B cell (primary cell): ENCODE measurements around the gene STK35. TPM values are rescaled to one million over a fixed set of nuclear protein-coding genes. Genes with fewer than 3 reads are reported as not detected.

ENCODE experiments used
- ATAC-seq: fragments of 200-7000 bp; cut with Tn5 transposase; one replicate; pipeline ENCODE4 v1.10.0; 2021; ENCODE audit warnings: low read depth, mild to moderate bottlenecking, moderate number of reproducible peaks, moderate library complexity
- CTCF ChIA-PET: fragments of 350-600 bp; sonication (Branson Sonifier 250); formaldehyde crosslinking; loops from one replicate; lab custom pipeline; 2021; ENCODE audit warnings: antibody characterized with exemption, inconsistent platforms; lab: Charles Lee
- POLR2A ChIA-PET: fragments of 350-600 bp; sonication (Branson Sonifier 250); formaldehyde crosslinking; loops from one replicate; lab custom pipeline; 2021; ENCODE audit warnings: antibody characterized with exemption; lab: Charles Lee
- DNase-seq: peaks from one replicate; pipeline ENCODE4 v3.0.0; 2013
- H2AFZ ChIP-seq: 2 replicates; pipeline ENCODE4 v1.6.1; 2012; ENCODE audit warnings: mild to moderate bottlenecking, low read depth, low read length; ENCODE audit not compliant: insufficient read depth, poor library complexity, severe bottlenecking
- H3K27ac ChIP-seq, 2 donors: 1 replicate in 1 of 2; 2 replicates in 1 of 2; pipeline ENCODE4 v1.5.1; 2012 to 2013; ENCODE audit warnings: low read length in 2 of 2, mild to moderate bottlenecking in 2 of 2, moderate library complexity in 1 of 2
- H3K27me3 ChIP-seq, 4 experiments: fragments of 200-600 bp in 1 of 4; sonication (generic) in 1 of 4; replicated peaks in 1 of 4; 1 replicate in 2 of 4; 2 replicates in 2 of 4; pipeline versions ENCODE4 v1.6.1 to v1.7.0; 2013 to 2016; ENCODE audit warnings: low read length in 3 of 4, mild to moderate bottlenecking in 2 of 4, mixed read lengths in 1 of 4, moderate library complexity in 1 of 4; ENCODE audit not compliant: insufficient read depth in 4 of 4, control insufficient read depth in 3 of 4; ENCODE audit errors: control extremely low read depth in 1 of 4
- H3K36me3 ChIP-seq, 2 experiments: replicated peaks in 1 of 2; 1 replicate in 1 of 2; 2 replicates in 1 of 2; pipeline versions ENCODE4 v1.6.1 to v1.7.1; 2013; ENCODE audit warnings: low read length in 1 of 2; ENCODE audit not compliant: insufficient read depth in 2 of 2, control insufficient read depth in 1 of 2; ENCODE audit errors: control extremely low read depth in 1 of 2, extremely low read depth in 1 of 2
- H3K4me1 ChIP-seq, 2 donors: fragments of 200-600 bp in 1 of 2; sonication (generic) in 1 of 2; 1 replicate in 1 of 2; 2 replicates in 1 of 2; pipeline versions ENCODE4 v1.5.1 to v1.6.1; 2013 to 2017; ENCODE audit warnings: low read length in 2 of 2; ENCODE audit not compliant: control insufficient read depth in 2 of 2, insufficient read depth in 2 of 2
- H3K4me2 ChIP-seq: replicated peaks from 2 replicates; pipeline ENCODE3; 2012; ENCODE audit warnings: mild to moderate bottlenecking, low read depth, low read length; ENCODE audit not compliant: poor library complexity, severe bottlenecking
- H3K4me3 ChIP-seq, 5 experiments: fragments of 200-600 bp in 1 of 5; sonication (generic) in 1 of 5; 1 replicate in 3 of 5; 2 replicates in 2 of 5; pipeline versions ENCODE4 v1.5.1 to v1.7.0; 2011 to 2016; ENCODE audit warnings: low read length in 4 of 5, mild to moderate bottlenecking in 4 of 5, low read depth in 2 of 5, control low read depth in 1 of 5, moderate library complexity in 1 of 5; ENCODE audit not compliant: insufficient read depth in 1 of 5; ENCODE audit errors: control extremely low read depth in 1 of 5, extremely low read depth in 1 of 5
- H3K79me2 ChIP-seq: fragments of 200-600 bp; sonication (generic); one replicate; pipeline ENCODE4 v1.6.0; 2016; ENCODE audit warnings: low read length; ENCODE audit not compliant: control insufficient read depth, insufficient read depth
- H3K9ac ChIP-seq: fragments of 200-600 bp; sonication (generic); 2 replicates; pipeline ENCODE4 v1.6.1; 2017; ENCODE audit warnings: mild to moderate bottlenecking, low read length, moderate library complexity
- H3K9me3 ChIP-seq, 3 donors: one replicate each; pipeline versions ENCODE4 v1.6.1 to v1.7.1; 2013; ENCODE audit warnings: low read length in 2 of 3; ENCODE audit not compliant: control insufficient read depth in 2 of 3, insufficient read depth in 1 of 3; ENCODE audit errors: control extremely low read depth in 1 of 3
- H4K20me1 ChIP-seq: 2 replicates; pipeline ENCODE4 v1.6.0; 2012; ENCODE audit warnings: mild to moderate bottlenecking, low read length; ENCODE audit not compliant: insufficient read depth, control insufficient read depth, poor library complexity, severe bottlenecking
- H3K27ac Mint-ChIP-seq: one replicate; pipeline ENCODE4 v1.8.0; 2021; ENCODE audit warnings: mixed read lengths
- H3K27me3 Mint-ChIP-seq: one replicate; pipeline ENCODE4 v1.8.0; 2021; ENCODE audit warnings: mixed read lengths
- H3K4me1 Mint-ChIP-seq: one replicate; pipeline ENCODE4 v1.8.0; 2021; ENCODE audit warnings: mixed read lengths
- H3K4me3 Mint-ChIP-seq: one replicate; pipeline ENCODE4 v1.8.0; 2021; ENCODE audit warnings: mixed read lengths
- H3K9me3 Mint-ChIP-seq: one replicate; pipeline ENCODE4 v1.8.0; 2022; ENCODE audit warnings: mixed read lengths; ENCODE audit not compliant: insufficient read depth
- EZH2 ChIP-seq: IDR thresholded peaks from 2 replicates; pipeline ENCODE4 v1.6.1; 2012; ENCODE audit warnings: borderline replicate concordance, low read depth, mild to moderate bottlenecking, moderate library complexity, low read length; ENCODE audit not compliant: insufficient read depth, poor library complexity, severe bottlenecking
- WGBS: methylation state at CpG from one replicate; pipeline ENCODE4 v1.1.5; 2013; ENCODE audit warnings: missing lambda C conversion rate; ENCODE audit not compliant: insufficient coverage; 5-methylcytosine and 5-hydroxymethylcytosine counted together
- intact Hi-C: fragments of 100-400 bp; cut with micrococcal nuclease; formaldehyde crosslinking; loops from one replicate; pipeline ENCODE4 v1.10.0; 2022
- polyA plus RNA-seq: library from polyadenylated mRNA; depleted of rRNA; stranded (reverse); fragments of >200 nt; gene quantifications from 2 replicates; pipeline ENCODE4 v1.2.3, GENCODE V29; 2012
- total RNA-seq, 2 donors: library from RNA; stranded (reverse); fragments of 120-200 nt in 1 of 2; gene quantifications; 1 replicate in 1 of 2; 2 replicates in 1 of 2; pipeline versions ENCODE4 v1.2.3 to v1.2.4, GENCODE V29; 2013 to 2022
- TF ChIP-seq, protein P1 (sequence below): fragments of 200-600 bp; IDR thresholded peaks from one replicate; pipeline ENCODE4 v1.8.0; 2022; ENCODE audit warnings: antibody characterized with exemption, mild to moderate bottlenecking

Gene STK35
- total and polyA plus RNA-seq, 2 donors (not counting 1 experiment from before 2014, with no cell fraction given): 12.8 to 23.9 TPM

DNA sequence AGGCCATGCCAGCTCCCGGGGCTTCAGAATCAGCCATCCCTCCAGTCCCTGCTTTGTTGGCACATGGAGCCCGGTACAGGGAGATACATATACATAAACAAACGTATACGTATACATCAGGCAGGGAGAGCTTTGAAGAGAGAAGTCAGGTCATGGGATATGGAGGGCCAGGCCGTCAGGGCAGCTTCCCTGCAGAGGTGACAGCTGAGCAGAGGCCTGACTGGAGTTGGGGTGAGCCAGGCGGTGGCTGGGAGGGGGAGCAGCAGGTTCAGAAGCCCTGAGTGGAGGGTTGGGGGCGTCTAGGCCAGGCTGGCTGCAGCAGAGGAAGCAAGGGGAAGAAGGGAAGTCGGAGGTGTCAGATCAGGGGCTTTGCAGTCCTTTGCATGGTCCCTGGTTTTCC lies 61.7 kb downstream of the STK35 start:
- Histone ChIP-seq H3K4me3 (no peak overlapping the region), H3K27ac (no peak overlapping the region), H3K4me1 (no peaks in the 10 kb centered on the region), H4K20me1 (no peaks in the 10 kb centered on the region), H3K27me3 (no peaks in the 10 kb centered on the region), H3K79me2 (no peaks in the 10 kb centered on the region), H3K9ac (no peak overlapping the region), H3K36me3 (no peaks in the 10 kb centered on the region), H3K4me2 (no peak overlapping the region), H3K9me3 (no peaks in the 10 kb centered on the region), H2AFZ (no peak overlapping the region)
- ATAC-seq: no peak
- no peaks in the 10 kb centered on the region for H3K9me3 Mint-ChIP-seq
- H3K4me1 Mint-ChIP-seq: no peaks in the 10 kb centered on the region
- WGBS: 84% methylated on average over 8 of the region's 8 CpGs
- H3K27me3 Mint-ChIP-seq: peaks cover 10% of the 10 kb centered on the region
- no peak overlapping the region for H3K4me3 Mint-ChIP-seq
- CTCF ChIA-PET: interaction anchor here (1.6 kb wide), 1 partner anchor 9 kb away, joined by 9 read pairs; no protein-coding TSS in a partner anchor
- TF ChIP-seq EZH2: no peak
- TF ChIP-seq, protein P1, sequence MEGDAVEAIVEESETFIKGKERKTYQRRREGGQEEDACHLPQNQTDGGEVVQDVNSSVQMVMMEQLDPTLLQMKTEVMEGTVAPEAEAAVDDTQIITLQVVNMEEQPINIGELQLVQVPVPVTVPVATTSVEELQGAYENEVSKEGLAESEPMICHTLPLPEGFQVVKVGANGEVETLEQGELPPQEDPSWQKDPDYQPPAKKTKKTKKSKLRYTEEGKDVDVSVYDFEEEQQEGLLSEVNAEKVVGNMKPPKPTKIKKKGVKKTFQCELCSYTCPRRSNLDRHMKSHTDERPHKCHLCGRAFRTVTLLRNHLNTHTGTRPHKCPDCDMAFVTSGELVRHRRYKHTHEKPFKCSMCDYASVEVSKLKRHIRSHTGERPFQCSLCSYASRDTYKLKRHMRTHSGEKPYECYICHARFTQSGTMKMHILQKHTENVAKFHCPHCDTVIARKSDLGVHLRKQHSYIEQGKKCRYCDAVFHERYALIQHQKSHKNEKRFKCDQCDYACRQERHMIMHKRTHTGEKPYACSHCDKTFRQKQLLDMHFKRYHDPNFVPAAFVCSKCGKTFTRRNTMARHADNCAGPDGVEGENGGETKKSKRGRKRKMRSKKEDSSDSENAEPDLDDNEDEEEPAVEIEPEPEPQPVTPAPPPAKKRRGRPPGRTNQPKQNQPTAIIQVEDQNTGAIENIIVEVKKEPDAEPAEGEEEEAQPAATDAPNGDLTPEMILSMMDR: no peak
- intact Hi-C loops: no loop called here
- no peak overlapping the region for H3K27ac Mint-ChIP-seq
- no peak for DNase-seq
- POLR2A ChIA-PET: no interaction called here

DNA sequence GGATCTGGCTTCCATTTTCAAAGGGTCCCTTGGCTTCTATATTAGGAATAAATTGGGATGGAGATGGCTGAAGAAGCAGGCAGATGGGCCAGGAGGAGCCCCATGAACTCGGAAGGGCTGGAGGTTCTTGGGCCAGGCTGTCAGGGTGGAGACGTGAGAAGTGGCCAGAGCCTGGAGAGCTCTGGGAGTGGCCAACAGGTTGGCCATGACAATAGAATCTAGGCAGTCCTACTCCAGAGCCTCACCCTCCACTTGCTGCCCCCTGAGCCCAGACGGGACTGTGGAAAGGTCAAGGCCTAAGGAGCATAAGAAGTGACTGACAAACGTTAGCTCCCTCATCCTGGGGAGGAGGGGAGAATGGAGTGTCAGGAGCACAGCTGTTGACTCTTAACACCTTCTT lies 62.1 kb downstream of the STK35 start:
- intact Hi-C loops: no loop called here
- no peak overlapping the region for H3K27ac Mint-ChIP-seq
- POLR2A ChIA-PET: no interaction called here
- peaks cover 10% of the 10 kb centered on the region for H3K27me3 Mint-ChIP-seq
- no peak overlapping the region for H3K4me3 ChIP-seq
- TF ChIP-seq EZH2: no peak
- TF ChIP-seq, protein P1: no peak
- CTCF ChIA-PET: interaction anchor here (1.6 kb wide), 1 partner anchor 9 kb away, joined by 9 read pairs; no protein-coding TSS in a partner anchor
- no peak overlapping the region for H3K4me2 ChIP-seq
- H3K9me3 Mint-ChIP-seq: no peaks in the 10 kb centered on the region
- no peaks in the 10 kb centered on the region for H4K20me1 ChIP-seq
- WGBS: 100% methylated on average over 2 of the region's 4 CpGs
- H3K36me3 ChIP-seq: no peaks in the 10 kb centered on the region
- H3K4me3 Mint-ChIP-seq: no peak overlapping the region
- no peaks in the 10 kb centered on the region for H3K4me1 ChIP-seq
- ATAC-seq (no peak), DNase-seq (no peak)
- no peak overlapping the region for H3K27ac ChIP-seq
- no peaks in the 10 kb centered on the region for H3K4me1 Mint-ChIP-seq
- no peaks in the 10 kb centered on the region for H3K9me3 ChIP-seq
- H3K79me2 ChIP-seq: no peaks in the 10 kb centered on the region
- H2AFZ ChIP-seq: no peak overlapping the region
- no peak overlapping the region for H3K9ac ChIP-seq
- H3K27me3 ChIP-seq: no peaks in the 10 kb centered on the region
